NB4 (cell line): Measurements from ENCODE around the gene KIF6.

Source experiments
- CTCF ChIP-seq: IDR thresholded peaks from one replicate; pipeline ENCODE4 v1.5.1; 2012; ENCODE audit warnings: low read depth, low read length
- MAX ChIP-seq: IDR thresholded peaks from 2 replicates; pipeline ENCODE4 v1.6.1; 2011; ENCODE audit warnings: low read depth, low read length

- TF ChIP-seq CTCF (no peak), MAX (no peak)
These were observed 115.0 kb downstream of the KIF6 start for GRCh38 chr6:39610221-39610620.
